DND-41 (cell line): Measurements from ENCODE around the gene GPR27.

Source experiments
- ATAC-seq: fragments of 200-7000 bp; cut with Tn5 transposase; 3 replicates; pipeline ENCODE4 v1.9.1; 2021; ENCODE audit warnings: low read depth; ENCODE audit not compliant: insufficient read depth
- DNase-seq: peaks from one replicate; pipeline ENCODE4 v3.0.0-alpha.2; 2020
- H2AFZ ChIP-seq: 2 replicates; pipeline ENCODE4 v1.6.0; 2012; ENCODE audit warnings: low read depth, low read length
- H3K27ac ChIP-seq: 2 replicates; pipeline ENCODE4 v1.5.1; 2012; ENCODE audit warnings: low read length, inconsistent platforms
- H3K27me3 ChIP-seq: fragments of 200-600 bp; sonication (generic); 2 replicates; pipeline ENCODE4 v1.6.0; 2012; ENCODE audit warnings: low read length, mild to moderate bottlenecking, inconsistent platforms; ENCODE audit not compliant: insufficient read depth, poor library complexity
- H3K36me3 ChIP-seq: 2 replicates; pipeline ENCODE4 v1.5.1; 2012; ENCODE audit warnings: low read length, inconsistent platforms; ENCODE audit not compliant: insufficient read depth
- H3K4me1 ChIP-seq: 2 replicates; pipeline ENCODE4 v1.5.1; 2012; ENCODE audit warnings: mild to moderate bottlenecking, low read length; ENCODE audit not compliant: insufficient read depth
- H3K4me2 ChIP-seq: 2 replicates; pipeline ENCODE4 v1.6.0; 2012; ENCODE audit warnings: mild to moderate bottlenecking, moderate library complexity, low read length, inconsistent platforms; ENCODE audit not compliant: insufficient read depth
- H3K4me3 ChIP-seq, 2 experiments: fragments of 200-600 bp in 1 of 2; shearing (Covaris generic) in 1 of 2; 2 replicates each; pipeline ENCODE4 v1.5.1; 2012 to 2016; ENCODE audit warnings: inconsistent platforms in 2 of 2, low read length in 2 of 2, mild to moderate bottlenecking in 2 of 2, low read depth in 1 of 2, moderate library complexity in 1 of 2
- H3K79me2 ChIP-seq: 2 replicates; pipeline ENCODE4 v1.6.0; 2012; ENCODE audit warnings: low read length, inconsistent platforms; ENCODE audit not compliant: insufficient read depth
- H3K9ac ChIP-seq: 2 replicates; pipeline ENCODE4 v1.6.0; 2012; ENCODE audit warnings: low read depth, mild to moderate bottlenecking, inconsistent platforms, low read length, moderate library complexity
- H3K9me3 ChIP-seq: 2 replicates; pipeline ENCODE4 v1.5.1; 2012; ENCODE audit warnings: low read length, moderate library complexity, mild to moderate bottlenecking, inconsistent platforms; ENCODE audit not compliant: insufficient read depth, severe bottlenecking
- H4K20me1 ChIP-seq: 2 replicates; pipeline ENCODE4 v1.6.0; 2012; ENCODE audit warnings: low read length; ENCODE audit not compliant: insufficient read depth
- EZH2 ChIP-seq: IDR thresholded peaks from 3 replicates; pipeline ENCODE4 v1.6.1; 2012; ENCODE audit warnings: borderline replicate concordance, low read depth, mild to moderate bottlenecking, moderate library complexity, low read length, inconsistent platforms; ENCODE audit not compliant: severe bottlenecking
- TF ChIP-seq, protein P1 (sequence below): IDR thresholded peaks from 2 replicates; pipeline ENCODE4 v1.5.1; 2012; ENCODE audit warnings: borderline replicate concordance, low read length, moderate library complexity, mild to moderate bottlenecking; ENCODE audit not compliant: poor library complexity, severe bottlenecking; ENCODE audit errors: extremely low read depth

The GPR27 gene

DNA sequence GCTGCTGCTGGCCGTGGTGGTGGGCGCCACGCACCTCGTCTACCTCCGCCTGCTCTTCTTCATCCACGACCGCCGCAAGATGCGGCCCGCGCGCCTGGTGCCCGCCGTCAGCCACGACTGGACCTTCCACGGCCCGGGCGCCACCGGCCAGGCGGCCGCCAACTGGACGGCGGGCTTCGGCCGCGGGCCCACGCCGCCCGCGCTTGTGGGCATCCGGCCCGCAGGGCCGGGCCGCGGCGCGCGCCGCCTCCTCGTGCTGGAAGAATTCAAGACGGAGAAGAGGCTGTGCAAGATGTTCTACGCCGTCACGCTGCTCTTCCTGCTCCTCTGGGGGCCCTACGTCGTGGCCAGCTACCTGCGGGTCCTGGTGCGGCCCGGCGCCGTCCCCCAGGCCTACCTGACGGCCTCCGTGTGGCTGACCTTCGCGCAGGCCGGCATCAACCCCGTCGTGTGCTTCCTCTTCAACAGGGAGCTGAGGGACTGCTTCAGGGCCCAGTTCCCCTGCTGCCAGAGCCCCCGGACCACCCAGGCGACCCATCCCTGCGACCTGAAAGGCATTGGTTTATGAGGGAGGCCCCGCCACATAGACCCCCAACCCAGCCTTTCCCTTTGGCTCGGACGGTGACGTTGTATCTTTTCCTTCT lies 1.1 kb downstream of the GPR27 start:
- H3K79me2 ChIP-seq = no peaks in the 10 kb centered on the region
- H3K27ac ChIP-seq = no peak overlapping the region
- H4K20me1 ChIP-seq = no peaks in the 10 kb centered on the region
- H3K36me3 ChIP-seq = no peaks in the 10 kb centered on the region
- H3K9me3 ChIP-seq = no peaks in the 10 kb centered on the region
- no peak overlapping the region for H3K9ac ChIP-seq
- no peak overlapping the region for H3K4me3 ChIP-seq
- no peak overlapping the region for H3K4me2 ChIP-seq
- ATAC-seq (no peak), DNase-seq (no peak)
- no peak overlapping the region for H2AFZ ChIP-seq
- H3K4me1 ChIP-seq = no peaks in the 10 kb centered on the region
- H3K27me3 ChIP-seq = peaks cover 6% of the 10 kb centered on the region
- TF ChIP-seq EZH2 = no peak
- TF ChIP-seq, protein P1, sequence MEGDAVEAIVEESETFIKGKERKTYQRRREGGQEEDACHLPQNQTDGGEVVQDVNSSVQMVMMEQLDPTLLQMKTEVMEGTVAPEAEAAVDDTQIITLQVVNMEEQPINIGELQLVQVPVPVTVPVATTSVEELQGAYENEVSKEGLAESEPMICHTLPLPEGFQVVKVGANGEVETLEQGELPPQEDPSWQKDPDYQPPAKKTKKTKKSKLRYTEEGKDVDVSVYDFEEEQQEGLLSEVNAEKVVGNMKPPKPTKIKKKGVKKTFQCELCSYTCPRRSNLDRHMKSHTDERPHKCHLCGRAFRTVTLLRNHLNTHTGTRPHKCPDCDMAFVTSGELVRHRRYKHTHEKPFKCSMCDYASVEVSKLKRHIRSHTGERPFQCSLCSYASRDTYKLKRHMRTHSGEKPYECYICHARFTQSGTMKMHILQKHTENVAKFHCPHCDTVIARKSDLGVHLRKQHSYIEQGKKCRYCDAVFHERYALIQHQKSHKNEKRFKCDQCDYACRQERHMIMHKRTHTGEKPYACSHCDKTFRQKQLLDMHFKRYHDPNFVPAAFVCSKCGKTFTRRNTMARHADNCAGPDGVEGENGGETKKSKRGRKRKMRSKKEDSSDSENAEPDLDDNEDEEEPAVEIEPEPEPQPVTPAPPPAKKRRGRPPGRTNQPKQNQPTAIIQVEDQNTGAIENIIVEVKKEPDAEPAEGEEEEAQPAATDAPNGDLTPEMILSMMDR = no peak

DNA sequence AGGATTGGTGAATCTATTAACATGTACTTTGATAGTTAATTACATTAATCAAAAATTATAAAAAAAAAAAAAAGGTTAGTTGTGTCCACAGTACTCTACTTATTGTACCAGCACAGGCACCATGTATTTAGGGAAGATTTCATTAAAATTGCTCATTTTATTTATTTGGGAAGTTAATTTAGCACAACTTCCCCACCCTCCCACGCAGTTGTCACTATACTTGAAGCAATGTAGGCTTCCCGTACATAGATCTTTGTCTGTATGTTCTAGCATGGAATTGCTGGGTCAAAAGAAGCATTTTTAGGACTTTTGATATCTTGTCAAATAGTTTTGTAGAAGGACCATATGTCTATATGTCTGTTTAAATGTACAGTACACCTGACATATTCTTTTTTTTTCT lies 4.4 kb downstream of the GPR27 start:
- Histone ChIP-seq H3K36me3 (no peaks in the 10 kb centered on the region), H3K4me2 (no peak overlapping the region), H3K27ac (no peak overlapping the region), H3K27me3 (peaks cover 3% of the 10 kb centered on the region), H3K4me1 (no peaks in the 10 kb centered on the region), H3K79me2 (no peaks in the 10 kb centered on the region), H3K9ac (no peak overlapping the region), H2AFZ (no peak overlapping the region), H4K20me1 (no peaks in the 10 kb centered on the region), H3K4me3 (no peak overlapping the region), H3K9me3 (no peaks in the 10 kb centered on the region)
- no peak for DNase-seq
- no peak for ATAC-seq
- no peak for TF ChIP-seq EZH2
- TF ChIP-seq, protein P1 = no peak

DNA sequence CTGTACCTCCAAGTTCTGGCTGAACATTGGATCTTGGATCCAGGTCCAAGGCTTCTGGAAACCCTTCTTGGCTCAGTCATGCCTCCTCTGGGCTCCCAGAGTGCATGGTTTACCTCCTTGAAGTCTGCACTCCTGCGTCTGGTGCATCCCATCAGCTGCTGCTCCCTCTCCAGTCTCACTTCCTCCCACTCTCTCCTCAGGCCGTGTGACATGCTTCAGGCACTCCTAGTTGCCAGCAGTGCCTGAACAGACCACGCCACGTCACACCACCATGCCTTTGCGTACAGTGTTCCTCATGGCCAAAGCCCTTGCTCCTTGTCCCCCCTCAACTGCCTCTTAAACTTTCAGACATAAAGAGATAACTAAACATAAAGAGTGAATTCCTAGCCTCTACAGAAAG lies 5.7 kb downstream of the GPR27 start:
- no peak overlapping the region for H3K9ac ChIP-seq
- TF ChIP-seq, protein P1 = no peak
- TF ChIP-seq EZH2 = no peak
- H3K4me2 ChIP-seq = no peak overlapping the region
- H4K20me1 ChIP-seq = no peaks in the 10 kb centered on the region
- H3K27me3 ChIP-seq = peaks cover 3% of the 10 kb centered on the region
- ATAC-seq (no peak), DNase-seq (no peak)
- H3K9me3 ChIP-seq = no peaks in the 10 kb centered on the region
- no peaks in the 10 kb centered on the region for H3K79me2 ChIP-seq
- no peak overlapping the region for H2AFZ ChIP-seq
- no peak overlapping the region for H3K27ac ChIP-seq
- H3K4me1 ChIP-seq = no peaks in the 10 kb centered on the region
- H3K4me3 ChIP-seq = no peak overlapping the region
- H3K36me3 ChIP-seq = no peaks in the 10 kb centered on the region
